SU-DHL-6 (cell line): ENCODE results near the gene LRRC4B.

Experiments
- H2AFZ ChIP-seq: fragments of 200-600 bp; sonication (generic); 2 replicates; pipeline ENCODE4 v1.6.1; 2014; ENCODE audit warnings: low read depth, mild to moderate bottlenecking, moderate library complexity, mixed read lengths, antibody characterized with exemption, low read length; ENCODE audit not compliant: severe bottlenecking
- H3F3A ChIP-seq: fragments of 200-600 bp; shearing (Covaris generic); 2 replicates; pipeline ENCODE4 v1.6.0; 2016; ENCODE audit warnings: antibody characterized with exemption, mild to moderate bottlenecking; ENCODE audit not compliant: insufficient read depth
- H3K27ac ChIP-seq: fragments of 200-600 bp; sonication (generic); 2 replicates; pipeline ENCODE4 v1.5.1; 2016; ENCODE audit warnings: low read depth, mild to moderate bottlenecking, low read length, moderate library complexity, mixed read lengths
- H3K27me3 ChIP-seq: fragments of 200-600 bp; sonication (generic), shearing (Covaris generic); 2 replicates; pipeline ENCODE4 v1.6.0; 2014; ENCODE audit warnings: mild to moderate bottlenecking, low read length
- H3K36me3 ChIP-seq: fragments of 200-600 bp; sonication (generic); 2 replicates; pipeline ENCODE4 v1.6.1; 2014; ENCODE audit warnings: mild to moderate bottlenecking, low read length, mixed read lengths
- H3K4me2 ChIP-seq: fragments of 300-600, 200-600 bp; shearing (Covaris generic), sonication (generic); 2 replicates; pipeline ENCODE4 v1.6.0; 2014; ENCODE audit warnings: low read length, low read depth, mild to moderate bottlenecking; ENCODE audit not compliant: poor library complexity, severe bottlenecking
- H3K4me3 ChIP-seq: fragments of 200-600 bp; sonication (generic); 2 replicates; pipeline ENCODE4 v1.5.1; 2014; ENCODE audit warnings: antibody characterized with exemption, low read length, mild to moderate bottlenecking, mixed read lengths; ENCODE audit not compliant: insufficient read depth, poor library complexity, severe bottlenecking
- H3K79me2 ChIP-seq: fragments of 200-600 bp; sonication (generic); 2 replicates; pipeline ENCODE4 v1.6.1; 2014; ENCODE audit warnings: mild to moderate bottlenecking, low read length, moderate library complexity; ENCODE audit not compliant: insufficient read depth
- H3K9ac ChIP-seq: fragments of 200-600 bp; sonication (generic); 2 replicates; pipeline ENCODE4 v1.7.0; 2014; ENCODE audit warnings: mild to moderate bottlenecking, low read length
- H3K9me2 ChIP-seq: fragments of 200-600 bp; sonication (generic); replicated peaks from 2 replicates; pipeline ENCODE4 v1.6.1; 2014; ENCODE audit warnings: low read length; ENCODE audit not compliant: insufficient read depth
- H3K9me3 ChIP-seq: fragments of 200-600 bp; sonication (generic); 2 replicates; pipeline ENCODE4 v1.6.1; 2014; ENCODE audit warnings: low read length, mixed read lengths; ENCODE audit not compliant: insufficient read depth
- H4K20me1 ChIP-seq: fragments of 200-600 bp; sonication (generic); 2 replicates; pipeline ENCODE4 v1.6.1; 2014; ENCODE audit warnings: low read depth, mild to moderate bottlenecking, antibody characterized with exemption, low read length, moderate library complexity, mixed read lengths
- EZH2phosphoT487 ChIP-seq: fragments of 200-600 bp; sonication (generic), shearing (Covaris generic); conservative IDR thresholded peaks from 2 replicates; pipeline ENCODE4 v1.6.1; 2018; ENCODE audit warnings: mild to moderate bottlenecking, antibody characterized with exemption, low read length, moderate library complexity, mixed read lengths
- TF ChIP-seq, protein P1 (sequence below): fragments of 200-600 bp; sonication (generic); IDR thresholded peaks from one replicate; pipeline ENCODE4 v1.5.1; 2017; ENCODE audit warnings: antibody characterized with exemption, mild to moderate bottlenecking, low read length, moderate library complexity; ENCODE audit not compliant: insufficient read depth, poor library complexity, severe bottlenecking

The LRRC4B gene

DNA sequence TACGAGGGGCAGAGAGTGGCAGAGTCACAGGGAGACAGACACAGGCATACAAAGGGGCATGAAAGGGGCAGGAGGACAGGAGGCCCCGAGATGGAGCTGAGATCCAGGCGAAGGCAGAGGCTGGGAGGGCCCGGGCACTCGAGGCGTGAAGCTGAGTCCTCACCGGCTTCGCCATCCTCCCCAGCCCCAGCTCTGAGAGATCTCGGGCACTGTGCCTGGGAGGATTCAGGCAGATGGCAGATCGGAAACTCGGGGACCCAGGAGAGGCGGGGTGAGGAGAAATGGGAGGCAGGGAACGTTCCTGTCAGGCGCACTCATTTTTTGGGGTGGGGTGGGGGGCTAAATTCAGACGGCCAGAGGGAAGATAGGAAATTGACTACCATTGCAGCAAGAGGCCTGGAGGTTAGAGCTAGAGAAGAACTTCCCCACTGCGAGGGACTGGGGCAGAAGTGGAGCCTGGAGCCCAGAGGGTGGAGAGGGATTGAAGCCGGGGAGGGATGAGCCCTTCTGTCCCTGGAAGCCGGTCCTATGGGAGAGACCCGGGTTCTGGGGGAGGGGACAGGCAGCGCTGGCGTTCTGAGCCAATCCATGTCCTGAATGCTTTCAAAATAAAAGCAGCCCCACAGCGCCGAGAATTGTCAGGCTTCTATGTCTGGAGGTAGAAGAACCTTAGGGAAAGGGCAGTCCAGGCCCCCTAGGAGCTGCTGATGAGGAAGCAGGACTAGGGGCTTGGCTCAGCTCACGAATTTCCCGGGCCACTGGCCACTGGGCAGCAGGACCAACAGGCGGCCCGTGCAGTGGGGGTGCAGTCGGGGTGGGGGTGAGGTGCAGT, 12.6 kb downstream of the LRRC4B start:
- no peak overlapping the region for H2AFZ ChIP-seq
- no peaks in the 10 kb centered on the region for H3K9me2 ChIP-seq
- no peaks in the 10 kb centered on the region for H3K36me3 ChIP-seq
- no peak for TF ChIP-seq EZH2phosphoT487
- TF ChIP-seq, protein P1, sequence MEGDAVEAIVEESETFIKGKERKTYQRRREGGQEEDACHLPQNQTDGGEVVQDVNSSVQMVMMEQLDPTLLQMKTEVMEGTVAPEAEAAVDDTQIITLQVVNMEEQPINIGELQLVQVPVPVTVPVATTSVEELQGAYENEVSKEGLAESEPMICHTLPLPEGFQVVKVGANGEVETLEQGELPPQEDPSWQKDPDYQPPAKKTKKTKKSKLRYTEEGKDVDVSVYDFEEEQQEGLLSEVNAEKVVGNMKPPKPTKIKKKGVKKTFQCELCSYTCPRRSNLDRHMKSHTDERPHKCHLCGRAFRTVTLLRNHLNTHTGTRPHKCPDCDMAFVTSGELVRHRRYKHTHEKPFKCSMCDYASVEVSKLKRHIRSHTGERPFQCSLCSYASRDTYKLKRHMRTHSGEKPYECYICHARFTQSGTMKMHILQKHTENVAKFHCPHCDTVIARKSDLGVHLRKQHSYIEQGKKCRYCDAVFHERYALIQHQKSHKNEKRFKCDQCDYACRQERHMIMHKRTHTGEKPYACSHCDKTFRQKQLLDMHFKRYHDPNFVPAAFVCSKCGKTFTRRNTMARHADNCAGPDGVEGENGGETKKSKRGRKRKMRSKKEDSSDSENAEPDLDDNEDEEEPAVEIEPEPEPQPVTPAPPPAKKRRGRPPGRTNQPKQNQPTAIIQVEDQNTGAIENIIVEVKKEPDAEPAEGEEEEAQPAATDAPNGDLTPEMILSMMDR: no peak
- H3K27me3 ChIP-seq: no peaks in the 10 kb centered on the region
- H3K4me2 ChIP-seq: peak overlapping the region; percentile 73
- no peaks in the 10 kb centered on the region for H4K20me1 ChIP-seq
- no peaks in the 10 kb centered on the region for H3K79me2 ChIP-seq
- no peak overlapping the region for H3K9ac ChIP-seq
- no peak overlapping the region for H3K4me3 ChIP-seq
- H3F3A ChIP-seq: no peaks in the 10 kb centered on the region
- H3K9me3 ChIP-seq: no peaks in the 10 kb centered on the region
- H3K27ac ChIP-seq: no peak overlapping the region

DNA sequence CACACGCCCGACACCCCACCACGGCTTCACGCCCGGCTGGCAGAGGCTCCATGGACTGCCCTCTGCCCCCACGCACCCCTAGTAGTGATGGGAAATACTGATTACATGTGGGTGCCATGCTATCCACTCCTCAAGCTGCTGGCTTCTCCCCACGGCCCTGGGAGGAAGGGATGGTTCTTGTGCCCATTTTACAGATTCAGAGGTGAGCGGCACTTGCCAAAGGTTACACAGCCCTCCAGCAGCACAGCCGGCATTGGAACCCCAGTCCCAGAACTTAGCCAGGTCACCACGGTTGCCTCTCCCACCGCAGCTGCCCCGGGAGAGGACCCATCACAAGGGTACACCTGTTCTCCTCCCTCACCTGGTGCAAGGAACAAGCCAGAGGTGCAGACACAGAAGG, 13.2 kb downstream of the LRRC4B start:
- H3K9ac ChIP-seq: no peak overlapping the region
- no peaks in the 10 kb centered on the region for H3F3A ChIP-seq
- H3K4me2 ChIP-seq: no peak overlapping the region
- H3K27ac ChIP-seq: no peak overlapping the region
- no peaks in the 10 kb centered on the region for H4K20me1 ChIP-seq
- H3K36me3 ChIP-seq: no peaks in the 10 kb centered on the region
- H3K9me3 ChIP-seq: no peaks in the 10 kb centered on the region
- no peaks in the 10 kb centered on the region for H3K9me2 ChIP-seq
- H3K27me3 ChIP-seq: no peaks in the 10 kb centered on the region
- no peak overlapping the region for H2AFZ ChIP-seq
- no peaks in the 10 kb centered on the region for H3K79me2 ChIP-seq
- no peak overlapping the region for H3K4me3 ChIP-seq
- TF ChIP-seq EZH2phosphoT487: no peak
- TF ChIP-seq, protein P1: no peak

DNA sequence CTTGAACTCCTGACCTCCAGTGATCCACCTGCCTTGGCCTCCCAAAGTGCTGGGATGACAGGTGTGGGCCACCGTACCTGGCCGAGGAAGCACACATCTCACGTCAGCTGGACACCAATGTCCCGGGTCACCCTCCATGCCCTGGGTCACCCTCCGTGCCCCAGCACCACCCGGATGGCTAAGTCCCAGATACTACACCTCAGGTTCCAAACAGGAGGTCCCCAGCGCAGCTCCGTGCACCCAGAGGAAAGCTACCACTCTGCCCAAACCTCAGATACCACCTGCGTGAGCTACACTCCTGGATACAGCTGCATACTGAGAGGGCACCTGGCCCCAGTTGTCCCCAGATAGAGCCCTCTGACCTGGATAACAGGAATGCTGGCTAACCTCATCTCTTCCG, 14.0 kb downstream of the LRRC4B start:
- Histone ChIP-seq H3K27ac (no peak overlapping the region), H4K20me1 (no peaks in the 10 kb centered on the region), H3K4me2 (no peak overlapping the region), H3K9me2 (no peaks in the 10 kb centered on the region), H3K27me3 (no peaks in the 10 kb centered on the region), H3K79me2 (no peaks in the 10 kb centered on the region), H3K9me3 (no peaks in the 10 kb centered on the region), H3F3A (no peaks in the 10 kb centered on the region), H3K4me3 (no peak overlapping the region), H3K9ac (no peak overlapping the region), H2AFZ (no peak overlapping the region), H3K36me3 (no peaks in the 10 kb centered on the region)
- TF ChIP-seq, protein P1: no peak
